Keratinocyte (primary cell): Measurements from ENCODE around the gene CDC42BPG. TPM values are rescaled to one million over a fixed set of nuclear protein-coding genes. Genes with fewer than 3 reads are reported as not detected.

Experiments
- DNase-seq: peaks from one replicate; pipeline ENCODE4 v3.0.0-alpha.2; 2011; ENCODE audit warnings: low read depth, missing footprints, low spot score
- FAIRE-seq: peaks from 2 replicates; lab custom pipeline; 2011; peaks lifted over from hg19 to GRCh38; lab: Jason Lieb, UNC
- H2AFZ ChIP-seq: 2 replicates; pipeline ENCODE4 v1.6.0; 2012; ENCODE audit warnings: low read length, control low read depth, inconsistent platforms; ENCODE audit not compliant: control insufficient read depth
- H3K27ac ChIP-seq: 2 replicates; pipeline ENCODE4 v1.5.1; 2011; ENCODE audit warnings: low read length; ENCODE audit not compliant: control insufficient read depth, insufficient read depth
- H3K27me3 ChIP-seq: 3 replicates; pipeline ENCODE4 v1.6.0; 2011; ENCODE audit warnings: low read length; ENCODE audit not compliant: control insufficient read depth, insufficient read depth; ENCODE audit errors: extremely low read depth
- H3K36me3 ChIP-seq, 2 experiments: 2 replicates in 1 of 2; 3 replicates in 1 of 2; pipeline ENCODE4 v1.5.1; 2011; ENCODE audit warnings: low read length in 2 of 2, mild to moderate bottlenecking in 1 of 2; ENCODE audit not compliant: control insufficient read depth in 2 of 2, insufficient read depth in 2 of 2; ENCODE audit errors: extremely low read depth in 1 of 2
- H3K4me1 ChIP-seq: 3 replicates; pipeline ENCODE4 v1.5.1; 2011; ENCODE audit warnings: low read length; ENCODE audit not compliant: control insufficient read depth, insufficient read depth; ENCODE audit errors: extremely low read depth
- H3K4me2 ChIP-seq: 3 replicates; pipeline ENCODE4 v1.6.0; 2011; ENCODE audit warnings: low read depth, low read length; ENCODE audit not compliant: control insufficient read depth, insufficient read depth; ENCODE audit errors: extremely low read depth
- H3K4me3 ChIP-seq, 3 experiments: fragments of 200-600 bp in 1 of 3; sonication (generic) in 1 of 3; 2 replicates in 2 of 3; 3 replicates in 1 of 3; pipeline ENCODE4 v1.5.1; 2011 to 2016; ENCODE audit warnings: low read length in 3 of 3, mild to moderate bottlenecking in 3 of 3, control low read depth in 2 of 3, inconsistent platforms in 1 of 3, low read depth in 1 of 3, mixed read lengths in 1 of 3, mixed run types in 1 of 3, moderate library complexity in 1 of 3; ENCODE audit not compliant: control insufficient read depth in 2 of 3, insufficient read depth in 2 of 3; ENCODE audit errors: extremely low read depth in 1 of 3
- H3K79me2 ChIP-seq: 2 replicates; pipeline ENCODE4 v1.6.0; 2012; ENCODE audit warnings: low read length; ENCODE audit not compliant: control insufficient read depth, insufficient read depth
- H3K9ac ChIP-seq: 3 replicates; pipeline ENCODE4 v1.6.0; 2011; ENCODE audit warnings: low read length; ENCODE audit not compliant: control insufficient read depth, insufficient read depth; ENCODE audit errors: extremely low read depth
- H3K9me1 ChIP-seq: 3 replicates; pipeline ENCODE4 v1.6.0; 2011; ENCODE audit warnings: low read length; ENCODE audit not compliant: control insufficient read depth, insufficient read depth; ENCODE audit errors: extremely low read depth
- H3K9me3 ChIP-seq: 2 replicates; pipeline ENCODE4 v1.5.1; 2012; ENCODE audit warnings: low read depth, low read length; ENCODE audit not compliant: control insufficient read depth
- H4K20me1 ChIP-seq: 3 replicates; pipeline ENCODE4 v1.6.0; 2011; ENCODE audit warnings: low read length; ENCODE audit not compliant: control insufficient read depth, insufficient read depth; ENCODE audit errors: extremely low read depth
- EZH2 ChIP-seq: IDR thresholded peaks from one replicate; pipeline ENCODE4 v1.6.1; 2012; ENCODE audit warnings: inconsistent platforms, mild to moderate bottlenecking, low read length, moderate library complexity
- dilution Hi-C: fragments of 300-500 bp; cut with MboI; formaldehyde crosslinking; loops from one replicate; pipeline ENCODE4 v1.7.0; 2020; ENCODE audit warnings: low sequenced_read_pairs; ENCODE audit not compliant: extremely low pct_ligation_motif_present
- polyA plus RNA-seq, 5 experiments: library from polyadenylated mRNA; depleted of rRNA in 3 of 5; stranded (reverse) in 3 of 5; stranded (forward) in 1 of 5; unstranded in 1 of 5; fragments of >200 nt; gene quantifications; 1 replicate in 1 of 5; 2 replicates in 3 of 5; 3 replicates in 1 of 5; pipeline versions ENCODE4 v1.2.1 to v1.2.3, GENCODE V29; 2011 to 2012; ENCODE audit warnings: missing spikeins in 2 of 5, low read depth in 1 of 5, low replicate concordance in 1 of 5
- TF ChIP-seq, protein P1 (sequence below), 3 experiments: IDR thresholded peaks in 1 of 3; conservative IDR thresholded peaks in 1 of 3; optimal IDR thresholded peaks in 1 of 3; 2 replicates in 2 of 3; 3 replicates in 1 of 3; pipeline versions ENCODE3 to v1.5.1; 2011; ENCODE audit warnings: low read length in 3 of 3, mild to moderate bottlenecking in 3 of 3, moderate library complexity in 2 of 3, control low read depth in 1 of 3, inconsistent platforms in 1 of 3; ENCODE audit not compliant: insufficient read depth in 2 of 3; ENCODE audit errors: extremely low read depth in 1 of 3

Gene CDC42BPG
- polyA plus RNA-seq, 1 donor (not counting 4 experiments of a cell fraction or from before 2014, with no cell fraction given): 2.5 TPM

DNA sequence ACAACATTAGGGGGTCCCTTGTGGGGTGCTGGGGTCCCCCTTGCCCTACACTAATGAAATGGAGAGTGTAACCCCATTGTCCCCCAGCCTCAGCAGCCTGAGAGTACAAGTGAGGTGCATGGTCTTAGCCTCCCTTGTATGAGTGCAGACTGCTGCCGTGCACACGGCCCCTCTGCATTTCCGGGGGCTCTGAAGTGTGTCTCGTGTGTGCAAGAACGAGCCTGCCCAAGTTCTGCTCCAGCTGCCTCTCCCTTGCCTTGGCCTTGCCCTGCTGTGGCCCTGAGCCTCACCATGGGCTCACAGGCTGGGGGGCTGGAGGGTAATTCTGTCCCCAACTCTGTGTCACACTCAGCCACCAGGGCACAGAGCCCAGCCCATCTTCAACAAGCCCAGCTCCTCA lies 39.1 kb upstream of the CDC42BPG start:
- no peak overlapping the region for H3K27ac ChIP-seq
- no peak overlapping the region for H3K4me3 ChIP-seq
- no peak for DNase-seq
- peaks cover 2% of the 10 kb centered on the region for H3K9me1 ChIP-seq
- H3K9ac ChIP-seq: no peak overlapping the region
- peaks cover 30% of the 10 kb centered on the region for H3K4me1 ChIP-seq
- H3K9me3 ChIP-seq: no peaks in the 10 kb centered on the region
- H3K36me3 ChIP-seq: no peaks in the 10 kb centered on the region
- H3K79me2 ChIP-seq: no peaks in the 10 kb centered on the region
- H3K27me3 ChIP-seq: no peaks in the 10 kb centered on the region
- FAIRE-seq: no peak
- H2AFZ ChIP-seq: no peak overlapping the region
- dilution Hi-C loops: no loop called here
- H3K4me2 ChIP-seq: no peak overlapping the region
- no peaks in the 10 kb centered on the region for H4K20me1 ChIP-seq
- no peak for TF ChIP-seq EZH2
- TF ChIP-seq, protein P1, sequence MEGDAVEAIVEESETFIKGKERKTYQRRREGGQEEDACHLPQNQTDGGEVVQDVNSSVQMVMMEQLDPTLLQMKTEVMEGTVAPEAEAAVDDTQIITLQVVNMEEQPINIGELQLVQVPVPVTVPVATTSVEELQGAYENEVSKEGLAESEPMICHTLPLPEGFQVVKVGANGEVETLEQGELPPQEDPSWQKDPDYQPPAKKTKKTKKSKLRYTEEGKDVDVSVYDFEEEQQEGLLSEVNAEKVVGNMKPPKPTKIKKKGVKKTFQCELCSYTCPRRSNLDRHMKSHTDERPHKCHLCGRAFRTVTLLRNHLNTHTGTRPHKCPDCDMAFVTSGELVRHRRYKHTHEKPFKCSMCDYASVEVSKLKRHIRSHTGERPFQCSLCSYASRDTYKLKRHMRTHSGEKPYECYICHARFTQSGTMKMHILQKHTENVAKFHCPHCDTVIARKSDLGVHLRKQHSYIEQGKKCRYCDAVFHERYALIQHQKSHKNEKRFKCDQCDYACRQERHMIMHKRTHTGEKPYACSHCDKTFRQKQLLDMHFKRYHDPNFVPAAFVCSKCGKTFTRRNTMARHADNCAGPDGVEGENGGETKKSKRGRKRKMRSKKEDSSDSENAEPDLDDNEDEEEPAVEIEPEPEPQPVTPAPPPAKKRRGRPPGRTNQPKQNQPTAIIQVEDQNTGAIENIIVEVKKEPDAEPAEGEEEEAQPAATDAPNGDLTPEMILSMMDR (optimal IDR thresholded peaks at IDR 0.05 in 1 of 3, IDR thresholded peaks at IDR 0.05 in 1 of 3, conservative IDR thresholded peaks at IDR 0.05 in 1 of 3; ENCODE audit: extremely low read depth in 1 of 3, insufficient read depth in 2 of 3, low read length in 3 of 3): no peak

DNA sequence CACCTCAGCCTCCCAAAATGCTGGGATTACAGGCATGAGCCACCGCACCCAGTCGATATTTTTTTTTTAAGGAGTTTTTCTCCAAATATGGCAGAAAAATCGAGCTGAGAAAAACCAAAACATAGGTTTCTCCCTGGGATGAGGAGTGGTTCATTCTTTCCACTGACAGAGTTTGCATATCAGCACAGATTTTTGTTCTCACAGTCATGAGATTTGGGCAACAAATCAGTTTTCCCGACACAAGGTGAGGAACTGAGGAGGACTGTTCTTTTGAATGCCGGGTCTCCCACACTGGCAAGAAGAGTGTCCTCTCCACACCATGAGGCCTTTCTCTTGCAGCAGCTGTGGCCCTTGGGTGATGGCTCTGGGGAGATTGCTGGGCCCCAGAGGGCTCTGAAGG lies 37.8 kb upstream of the CDC42BPG start:
- no peak overlapping the region for H2AFZ ChIP-seq
- dilution Hi-C loops: no loop called here
- no peaks in the 10 kb centered on the region for H3K36me3 ChIP-seq
- H3K4me2 ChIP-seq: no peak overlapping the region
- FAIRE-seq: no peak
- H3K4me3 ChIP-seq: no peak overlapping the region
- DNase-seq: no peak
- H3K27me3 ChIP-seq: no peaks in the 10 kb centered on the region
- no peaks in the 10 kb centered on the region for H4K20me1 ChIP-seq
- no peaks in the 10 kb centered on the region for H3K9me3 ChIP-seq
- peaks cover 2% of the 10 kb centered on the region for H3K9me1 ChIP-seq
- H3K4me1 ChIP-seq: peaks cover 26% of the 10 kb centered on the region
- no peak overlapping the region for H3K27ac ChIP-seq
- TF ChIP-seq, protein P1 (optimal IDR thresholded peaks at IDR 0.05 in 1 of 3, IDR thresholded peaks at IDR 0.05 in 1 of 3, conservative IDR thresholded peaks at IDR 0.05 in 1 of 3; ENCODE audit: extremely low read depth in 1 of 3, insufficient read depth in 2 of 3, low read length in 3 of 3): no peak
- no peak for TF ChIP-seq EZH2
- peaks cover 11% of the 10 kb centered on the region for H3K79me2 ChIP-seq
- no peak overlapping the region for H3K9ac ChIP-seq
